Measurements from ENCODE around the gene SF3B2. TPM values are rescaled to one million over a fixed set of nuclear protein-coding genes. Genes with fewer than 3 reads are reported as not detected.

The SF3B2 gene
- polyA plus RNA-seq, 2 of the 4 experiments (the other 2 are of a cell fraction) = 108 to 182 TPM

DNA sequence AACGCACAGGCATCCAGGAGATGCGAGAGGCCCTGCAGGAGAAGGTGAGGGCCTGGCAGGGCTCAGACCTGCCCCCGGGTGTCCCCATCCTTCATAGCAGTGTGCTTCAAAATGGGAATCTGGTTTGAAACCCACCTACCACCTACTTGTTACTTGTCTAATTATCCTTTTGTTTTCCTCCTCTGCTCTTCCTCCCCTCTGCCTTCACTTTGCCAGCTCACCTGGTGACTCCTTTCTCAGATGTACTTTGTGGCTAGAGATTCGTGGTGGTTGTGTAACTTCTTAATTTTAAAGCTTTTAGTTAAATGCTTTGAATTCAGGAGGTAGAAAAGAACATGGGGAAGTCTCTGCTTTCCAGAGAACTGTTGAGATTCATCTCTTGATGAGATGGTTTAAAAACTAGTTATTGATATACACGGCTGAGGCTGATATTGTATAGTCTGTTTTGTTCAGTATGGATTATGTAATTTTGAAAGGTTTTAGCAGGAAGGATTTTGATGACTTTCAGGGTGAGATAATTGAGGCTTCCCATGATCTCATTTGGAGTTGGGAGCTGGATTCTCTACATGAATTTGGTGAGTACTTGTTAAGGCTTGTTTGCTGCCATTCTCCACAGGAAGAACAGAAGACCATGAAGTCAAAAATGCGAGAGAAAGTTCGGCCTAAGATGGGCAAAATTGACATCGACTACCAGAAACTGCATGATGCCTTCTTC lies 8.0 kb downstream of the SF3B2 start:
- H3K27ac ChIP-seq = no peak overlapping the region
- peaks cover 3% of the 10 kb centered on the region; the same call in 1 of the 3 replicates for H3K4me1 ChIP-seq
- TF ChIP-seq EHMT2 (IDR thresholded peaks at IDR 0.05; ENCODE audit: low read depth) (no peak), BHLHE40 (IDR thresholded peaks at IDR 0.05; ENCODE audit: low read depth, low read length) (no peak), CHD4 (IDR thresholded peaks at IDR 0.05; ENCODE audit: borderline replicate concordance) (no peak), TP53 (CRISPR knock-in tag; IDR thresholded peaks at IDR 0.05) (no peak), MAFK (IDR thresholded peaks at IDR 0.05; ENCODE audit: partially characterized antibody) (no peak), SREBF2 (IDR thresholded peaks at IDR 0.05) (no peak), HDAC2 (IDR thresholded peaks at IDR 0.05) (no peak), GATA3 (IDR thresholded peaks at IDR 0.05; ENCODE audit: borderline replicate concordance) (no peak), NPAS2 (CRISPR knock-in tag; IDR thresholded peaks at IDR 0.05; ENCODE audit: borderline replicate concordance) (no peak), HOXB13 (CRISPR knock-in tag; IDR thresholded peaks at IDR 0.05; ENCODE audit: low read depth) (no peak), NR3C1 (IDR thresholded peaks at IDR 0.05) (no peak)
- TF ChIP-seq, protein P1, sequence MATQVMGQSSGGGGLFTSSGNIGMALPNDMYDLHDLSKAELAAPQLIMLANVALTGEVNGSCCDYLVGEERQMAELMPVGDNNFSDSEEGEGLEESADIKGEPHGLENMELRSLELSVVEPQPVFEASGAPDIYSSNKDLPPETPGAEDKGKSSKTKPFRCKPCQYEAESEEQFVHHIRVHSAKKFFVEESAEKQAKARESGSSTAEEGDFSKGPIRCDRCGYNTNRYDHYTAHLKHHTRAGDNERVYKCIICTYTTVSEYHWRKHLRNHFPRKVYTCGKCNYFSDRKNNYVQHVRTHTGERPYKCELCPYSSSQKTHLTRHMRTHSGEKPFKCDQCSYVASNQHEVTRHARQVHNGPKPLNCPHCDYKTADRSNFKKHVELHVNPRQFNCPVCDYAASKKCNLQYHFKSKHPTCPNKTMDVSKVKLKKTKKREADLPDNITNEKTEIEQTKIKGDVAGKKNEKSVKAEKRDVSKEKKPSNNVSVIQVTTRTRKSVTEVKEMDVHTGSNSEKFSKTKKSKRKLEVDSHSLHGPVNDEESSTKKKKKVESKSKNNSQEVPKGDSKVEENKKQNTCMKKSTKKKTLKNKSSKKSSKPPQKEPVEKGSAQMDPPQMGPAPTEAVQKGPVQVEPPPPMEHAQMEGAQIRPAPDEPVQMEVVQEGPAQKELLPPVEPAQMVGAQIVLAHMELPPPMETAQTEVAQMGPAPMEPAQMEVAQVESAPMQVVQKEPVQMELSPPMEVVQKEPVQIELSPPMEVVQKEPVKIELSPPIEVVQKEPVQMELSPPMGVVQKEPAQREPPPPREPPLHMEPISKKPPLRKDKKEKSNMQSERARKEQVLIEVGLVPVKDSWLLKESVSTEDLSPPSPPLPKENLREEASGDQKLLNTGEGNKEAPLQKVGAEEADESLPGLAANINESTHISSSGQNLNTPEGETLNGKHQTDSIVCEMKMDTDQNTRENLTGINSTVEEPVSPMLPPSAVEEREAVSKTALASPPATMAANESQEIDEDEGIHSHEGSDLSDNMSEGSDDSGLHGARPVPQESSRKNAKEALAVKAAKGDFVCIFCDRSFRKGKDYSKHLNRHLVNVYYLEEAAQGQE (IDR thresholded peaks at IDR 0.05) = no peak
- TF ChIP-seq, protein P2, sequence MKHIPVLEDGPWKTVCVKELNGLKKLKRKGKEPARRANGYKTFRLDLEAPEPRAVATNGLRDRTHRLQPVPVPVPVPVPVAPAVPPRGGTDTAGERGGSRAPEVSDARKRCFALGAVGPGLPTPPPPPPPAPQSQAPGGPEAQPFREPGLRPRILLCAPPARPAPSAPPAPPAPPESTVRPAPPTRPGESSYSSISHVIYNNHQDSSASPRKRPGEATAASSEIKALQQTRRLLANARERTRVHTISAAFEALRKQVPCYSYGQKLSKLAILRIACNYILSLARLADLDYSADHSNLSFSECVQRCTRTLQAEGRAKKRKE (CRISPR knock-in tag; IDR thresholded peaks at IDR 0.05; ENCODE audit: low read depth) = no peak
- TF ChIP-seq, protein P3, sequence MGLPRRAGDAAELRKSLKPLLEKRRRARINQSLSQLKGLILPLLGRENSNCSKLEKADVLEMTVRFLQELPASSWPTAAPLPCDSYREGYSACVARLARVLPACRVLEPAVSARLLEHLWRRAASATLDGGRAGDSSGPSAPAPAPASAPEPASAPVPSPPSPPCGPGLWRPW (IDR thresholded peaks at IDR 0.05) = no peak
- no peak for FAIRE-seq
- no peak overlapping the region for H3K4me3 ChIP-seq
- POLR2A ChIA-PET = interaction anchor here (0.9 kb wide), 1 partner anchor 8 kb away, joined by 6 read pairs; the partner anchor contains the start of gene SF3B2
- DNase-seq (ENCODE audit: low read depth in 1 of 2, low spot score in 1 of 2) = no peak
- 80% methylated on average over 8 of the region's 8 CpGs for WGBS (ENCODE audit: missing lambda C conversion rate)
- ATAC-seq = no peak
- 0 out of 3 replicates have a peak, but pooled peaks cover 2% of the 10 kb centered on the region for H3K9me3 ChIP-seq
- CTCF ChIA-PET = interaction anchor here (2.4 to 12.6 kb wide), 3 partner anchors 7 to 72 kb away, joined by 7 to 233 read pairs (median 10); partner anchors contain the start of gene PACS1
- H3K4me2 ChIP-seq = no peak overlapping the region

DNA sequence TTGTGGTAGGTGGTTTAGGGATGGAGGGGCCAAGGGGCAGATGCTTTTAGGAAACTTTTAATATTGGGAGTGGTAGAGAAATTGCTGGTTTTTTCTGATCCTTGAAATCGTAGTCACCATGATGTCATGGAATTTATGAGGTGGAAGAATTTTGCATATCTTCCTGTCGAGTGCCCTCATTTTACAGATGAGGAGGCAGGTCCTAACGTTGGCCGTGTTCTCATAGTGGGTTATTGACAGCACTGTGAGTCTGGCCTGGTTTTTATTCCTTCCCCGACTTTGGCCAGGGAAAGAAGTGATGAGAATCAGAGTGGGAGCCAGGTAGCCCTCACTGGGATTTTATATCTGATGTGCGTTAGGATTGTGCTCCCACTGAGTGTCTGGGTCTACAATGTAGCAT lies 9.1 kb downstream of the SF3B2 start:
- H3K4me3 ChIP-seq = no peak overlapping the region
- peaks cover 3% of the 10 kb centered on the region; the same call in 1 of the 3 replicates for H3K4me1 ChIP-seq
- POLR2A ChIA-PET = interaction anchor here (2.2 kb wide), 1 partner anchor 9 kb away, joined by 9 read pairs; the partner anchor contains the start of gene SF3B2
- 0 out of 3 replicates have a peak, but pooled peaks cover 2% of the 10 kb centered on the region for H3K9me3 ChIP-seq
- no peak for DNase-seq (ENCODE audit: low read depth in 1 of 2, low spot score in 1 of 2)
- no peak for FAIRE-seq
- ATAC-seq = no peak
- TF ChIP-seq BHLHE40 (IDR thresholded peaks at IDR 0.05; ENCODE audit: low read depth, low read length) (no peak), EHMT2 (IDR thresholded peaks at IDR 0.05; ENCODE audit: low read depth) (no peak), FOSL2 (IDR thresholded peaks at IDR 0.05) (no peak), FOSL2 (CRISPR knock-in tag; IDR thresholded peaks at IDR 0.05) (no peak), HOXB5 (CRISPR knock-in tag; IDR thresholded peaks at IDR 0.05) (no peak), JUNB (IDR thresholded peaks at IDR 0.05) (no peak), ZNF302 (CRISPR knock-in tag; IDR thresholded peaks at IDR 0.05) (no peak), KDM1A (IDR thresholded peaks at IDR 0.05; ENCODE audit: low read depth) (no peak), ZFP36 (IDR thresholded peaks at IDR 0.05; ENCODE audit: borderline replicate concordance, partially characterized antibody) (no peak), NFE2L2 (conservative IDR thresholded peaks at IDR 0.05; ENCODE audit: low read length) (no peak), KDM5A (IDR thresholded peaks at IDR 0.05) (no peak), GATA3 (IDR thresholded peaks at IDR 0.05; ENCODE audit: borderline replicate concordance) (no peak)
- TF ChIP-seq, protein P1 (IDR thresholded peaks at IDR 0.05) = no peak
- CTCF ChIA-PET = interaction anchor here (2.4 to 12.6 kb wide), 3 partner anchors 6 to 16 kb away, joined by 10 to 233 read pairs (median 21); partner anchors contain the start of gene PACS1
- no peak overlapping the region for H3K4me2 ChIP-seq
- H3K27ac ChIP-seq = no peak overlapping the region
- 90% methylated on average over 6 of the region's 6 CpGs for WGBS (ENCODE audit: missing lambda C conversion rate)

Data from A549 (cell line).